Stimulated activated CD8-positive, alpha-beta memory T cell treated with anti-CD3 and anti-CD28 coated beads, Interleukin-15, amount 100 ng/mL, for 48 hours (primary cell): ENCODE measurements around the gene PADI3.
A peak's percentile ranks its signal among the peaks of the same experiment; 100 is the strongest.

Experiments used
- DNase-seq, 2 donors: peaks; one replicate each; pipeline ENCODE4 v3.0.0-alpha.2; 2020; ENCODE audit warnings: low read depth in 2 of 2

The PADI3 gene

DNA sequence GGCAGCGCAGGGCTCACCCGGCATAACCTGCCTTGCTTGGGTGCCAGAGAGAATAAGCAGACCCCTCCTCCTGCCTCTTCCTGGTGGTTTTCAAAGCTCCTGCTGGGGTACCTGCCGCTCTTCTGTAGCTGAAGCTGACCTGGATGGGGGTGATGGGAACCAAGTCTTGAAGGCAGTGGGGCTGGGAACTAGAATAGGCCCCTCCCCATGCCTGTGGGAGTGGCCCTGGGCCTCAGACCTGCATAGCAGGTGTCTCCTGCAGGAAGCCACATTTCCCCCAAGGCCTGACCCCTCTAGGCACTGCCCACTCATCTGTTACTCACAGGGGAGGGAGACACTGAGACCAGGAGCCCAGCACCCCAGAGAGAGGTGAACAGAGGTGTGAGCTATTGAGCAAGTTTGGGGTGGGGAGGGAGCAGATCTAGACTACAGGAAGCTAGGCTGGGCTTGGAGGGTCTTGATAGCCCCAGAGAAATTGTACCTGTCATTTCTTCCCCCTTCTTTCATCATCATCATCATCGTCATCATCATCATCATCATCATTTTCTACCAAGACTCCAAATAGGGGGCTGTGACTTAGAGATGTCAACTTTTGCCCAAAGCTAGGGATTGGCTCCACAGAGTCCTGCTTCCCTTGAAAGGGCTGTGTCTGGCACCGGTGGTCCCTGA is 33.9 kb upstream of the PADI3 start:
- DNase-seq = no peak

DNA sequence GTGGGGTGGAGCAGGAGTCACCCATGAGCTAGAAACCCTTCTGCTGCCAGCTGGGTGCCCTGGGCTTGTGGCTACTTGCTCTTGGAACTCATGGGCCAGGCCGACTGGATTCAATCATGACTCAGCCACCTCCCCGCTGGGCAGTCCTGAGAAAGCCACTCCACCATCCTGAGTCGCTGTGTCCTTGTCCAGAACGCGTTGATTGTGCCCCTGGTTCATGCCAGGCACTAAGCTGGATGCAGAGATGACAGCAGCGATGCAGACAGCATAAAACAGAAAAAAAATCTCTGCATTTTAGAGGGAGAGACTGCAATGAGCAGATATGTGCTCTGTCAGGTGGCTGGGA is 33.4 kb upstream of the PADI3 start:
- no peak for DNase-seq

DNA sequence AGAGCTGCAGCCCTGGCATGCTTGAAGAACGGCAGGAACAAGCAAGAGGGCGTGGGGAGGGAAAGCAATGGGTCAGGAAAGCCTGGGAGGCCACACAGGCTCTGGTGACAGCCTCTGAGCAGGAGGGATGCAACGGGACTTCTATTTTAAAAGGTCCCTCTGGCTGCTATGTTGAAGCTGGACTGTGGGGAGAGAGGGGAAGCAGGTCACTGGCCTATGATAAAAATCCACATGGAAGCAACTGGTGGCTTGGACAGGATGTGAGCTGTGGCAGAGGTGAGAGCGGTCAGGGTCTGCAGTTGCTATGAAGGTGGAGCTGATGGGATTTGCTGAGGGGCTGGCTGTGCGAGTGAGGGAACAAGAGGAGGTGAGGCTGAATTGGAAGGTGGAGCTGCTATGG is 32.8 kb upstream of the PADI3 start:
- no peak for DNase-seq

DNA sequence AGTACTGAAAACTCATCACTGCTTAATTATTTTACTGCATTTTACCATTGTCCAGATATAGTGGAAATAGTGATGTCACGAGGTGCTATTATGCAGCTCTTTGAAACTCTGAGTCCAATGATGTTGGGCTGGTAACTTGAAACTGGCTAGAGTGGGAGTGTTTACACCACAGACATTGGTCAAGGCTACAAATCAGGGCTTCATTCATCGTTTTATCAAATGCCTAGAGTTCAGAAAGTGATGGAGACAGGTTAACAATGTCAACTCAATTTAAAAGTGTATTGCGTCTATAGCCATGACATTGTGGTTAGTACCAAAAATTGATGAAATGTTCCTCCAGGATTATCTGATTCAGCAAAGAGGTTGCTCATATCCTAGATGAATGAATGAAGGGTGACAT is 31.3 kb upstream of the PADI3 start:
- DNase-seq = no peak

DNA sequence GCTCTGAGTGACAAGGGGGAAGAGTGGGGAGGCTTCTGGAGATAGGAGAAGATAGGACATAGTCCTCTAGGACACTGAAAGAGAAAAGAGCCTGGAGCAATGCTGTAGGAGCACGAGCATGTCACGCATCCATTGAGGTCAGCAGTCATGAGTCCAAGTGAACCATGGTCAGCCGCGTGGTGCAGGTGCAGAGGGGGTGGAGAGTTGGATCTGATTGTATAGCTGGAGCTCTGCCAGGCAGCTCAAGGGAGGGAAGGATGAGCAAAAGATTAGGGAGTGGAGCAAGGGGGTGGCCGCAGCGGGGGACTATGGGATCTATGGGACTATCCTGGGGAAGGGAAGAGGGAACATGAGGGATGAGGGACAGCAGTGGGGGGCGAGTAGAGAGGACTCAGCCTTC is 30.0 kb upstream of the PADI3 start:
- DNase-seq = no peak

DNA sequence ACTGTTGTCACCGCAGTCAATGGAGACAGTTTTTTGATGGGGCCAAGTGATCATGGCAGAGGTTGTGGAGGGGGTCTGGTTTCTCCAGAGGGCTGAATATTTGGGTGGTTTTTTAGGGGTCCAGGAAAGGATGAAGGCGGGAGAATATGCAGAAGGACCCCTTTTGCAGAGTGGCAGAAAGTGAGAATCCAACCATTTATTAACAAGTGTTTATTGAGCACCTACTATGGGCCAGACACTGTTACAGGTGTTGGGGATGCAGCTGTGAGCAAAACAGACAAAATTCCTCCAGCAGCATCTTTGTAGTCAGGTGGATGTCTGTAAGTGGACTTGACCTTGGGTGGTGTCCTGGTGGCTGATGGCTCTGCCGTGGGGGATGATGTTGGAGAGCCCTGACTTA is 28.6 kb upstream of the PADI3 start:
- no peak for DNase-seq

DNA sequence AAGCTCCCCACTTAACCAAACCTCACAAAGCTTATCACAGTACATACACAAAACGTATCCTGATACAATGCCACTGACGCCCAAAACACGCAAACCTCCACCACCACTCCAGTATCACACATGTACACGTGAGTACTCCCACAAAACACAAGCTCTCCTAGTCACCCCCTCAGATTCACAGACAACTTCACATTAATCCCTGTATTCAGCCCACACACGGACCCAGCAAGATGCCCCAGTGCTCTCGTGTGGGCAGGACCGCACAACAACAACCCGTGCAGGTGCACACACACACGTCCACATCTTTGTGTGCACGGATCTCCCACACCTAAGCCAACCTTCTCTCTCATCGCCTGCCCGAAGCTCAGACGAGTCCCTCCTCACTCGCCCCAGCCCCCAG is 26.3 kb upstream of the PADI3 start:
- no peak for DNase-seq

DNA sequence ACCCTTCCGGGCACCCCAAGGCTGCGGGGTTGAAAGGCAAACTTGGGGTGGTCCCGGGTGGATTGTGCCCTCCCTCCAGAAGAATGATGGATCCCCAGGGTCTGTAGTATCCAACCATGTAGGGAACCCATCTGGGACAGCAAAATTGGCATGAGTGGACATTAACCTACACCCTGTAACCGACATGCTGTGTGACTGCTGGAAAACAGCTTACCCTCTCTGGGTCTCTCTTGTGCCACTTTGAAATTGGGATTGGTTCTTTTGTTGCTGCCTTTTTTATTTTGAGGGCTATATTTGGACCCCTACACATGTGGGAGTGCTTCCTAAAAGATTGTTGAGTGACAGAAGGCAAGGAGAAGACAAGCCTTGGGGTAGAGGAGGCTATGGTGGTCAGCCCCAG is 24.5 kb upstream of the PADI3 start:
- no peak for DNase-seq

DNA sequence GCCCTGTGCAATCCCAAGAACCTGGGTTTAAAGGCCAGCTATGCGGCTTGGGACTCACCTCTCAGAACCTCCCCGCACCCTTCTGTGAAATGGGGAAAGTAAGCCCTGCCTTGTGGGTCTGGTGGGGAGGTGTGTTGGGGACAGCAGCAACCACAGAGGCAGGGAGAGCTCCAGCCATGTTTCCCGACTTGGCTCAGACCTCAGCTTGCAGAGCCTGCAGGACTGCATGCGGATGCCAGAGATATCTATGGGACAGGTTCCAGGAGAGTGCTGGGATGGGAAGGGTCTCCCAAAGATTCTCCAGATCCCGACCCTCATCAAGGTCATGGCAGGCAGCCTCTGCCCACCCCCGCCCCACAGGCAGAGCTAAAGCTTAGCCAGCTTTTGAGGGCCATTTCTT is 23.8 kb upstream of the PADI3 start:
- DNase-seq = no peak

DNA sequence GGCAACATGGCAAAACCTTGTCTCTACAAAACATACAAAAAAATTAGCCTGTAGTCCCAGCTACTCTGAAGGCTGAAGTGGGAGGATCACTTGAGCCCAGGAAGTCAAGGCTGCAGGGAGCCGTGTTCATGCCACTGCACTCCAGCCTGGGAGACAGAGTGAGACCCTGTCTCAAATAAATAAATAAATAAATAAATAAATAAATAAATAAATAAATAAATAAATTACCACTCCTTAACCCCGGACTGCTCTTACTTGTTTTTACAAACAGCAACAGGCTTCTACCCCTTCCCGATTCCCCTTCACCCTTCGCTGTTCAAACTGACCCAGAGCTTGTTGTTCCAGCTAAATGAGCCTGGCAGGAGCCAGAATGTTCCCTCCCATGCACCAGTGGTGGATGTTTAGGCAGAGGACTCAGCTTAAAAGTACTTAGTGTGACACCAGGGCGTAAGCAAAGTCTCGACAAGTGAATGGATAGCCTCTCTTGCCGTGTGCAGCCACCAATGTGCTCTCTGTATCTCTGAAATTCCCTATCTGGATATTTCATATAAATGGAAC is 21.5 kb upstream of the PADI3 start:
- no peak for DNase-seq

DNA sequence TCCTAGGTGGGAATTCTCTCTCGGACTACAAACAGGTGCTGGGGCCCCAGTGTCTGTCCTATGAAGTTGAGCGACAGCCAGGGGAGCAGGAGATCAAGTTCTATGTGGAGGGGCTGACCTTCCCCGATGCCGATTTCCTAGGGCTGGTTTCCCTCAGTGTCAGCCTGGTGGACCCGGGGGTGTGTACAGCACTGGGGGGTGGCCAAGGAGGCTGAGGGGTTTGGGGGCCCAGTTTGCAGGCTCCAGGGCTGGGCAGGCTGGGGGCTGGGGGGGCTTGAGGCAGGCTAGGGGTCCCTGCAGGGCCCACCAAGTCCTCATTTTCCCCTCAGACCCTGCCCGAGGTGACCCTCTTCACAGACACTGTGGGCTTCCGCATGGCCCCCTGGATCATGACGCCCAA is 20.3 kb upstream of the PADI3 start:
- DNase-seq = no peak

DNA sequence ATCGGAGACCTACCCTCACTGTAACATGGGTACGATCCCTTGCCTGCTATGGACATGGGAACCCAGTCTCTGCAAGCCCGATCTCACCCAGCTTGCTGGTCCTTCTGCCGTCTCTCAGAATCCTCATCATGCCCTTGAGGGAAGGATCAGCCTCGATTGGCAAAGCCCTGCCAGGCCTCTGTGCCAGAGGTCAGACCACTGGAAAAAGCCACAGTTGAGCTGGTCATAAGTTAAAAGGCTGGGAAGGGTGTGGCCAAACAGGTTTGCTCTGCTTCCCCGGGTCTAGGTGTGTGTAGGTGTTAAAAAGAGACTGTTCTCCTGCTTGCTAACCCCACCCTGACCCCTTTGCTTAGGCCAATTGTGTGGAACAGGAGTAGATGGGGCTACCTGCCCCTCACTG is 19.5 kb upstream of the PADI3 start:
- no peak for DNase-seq

DNA sequence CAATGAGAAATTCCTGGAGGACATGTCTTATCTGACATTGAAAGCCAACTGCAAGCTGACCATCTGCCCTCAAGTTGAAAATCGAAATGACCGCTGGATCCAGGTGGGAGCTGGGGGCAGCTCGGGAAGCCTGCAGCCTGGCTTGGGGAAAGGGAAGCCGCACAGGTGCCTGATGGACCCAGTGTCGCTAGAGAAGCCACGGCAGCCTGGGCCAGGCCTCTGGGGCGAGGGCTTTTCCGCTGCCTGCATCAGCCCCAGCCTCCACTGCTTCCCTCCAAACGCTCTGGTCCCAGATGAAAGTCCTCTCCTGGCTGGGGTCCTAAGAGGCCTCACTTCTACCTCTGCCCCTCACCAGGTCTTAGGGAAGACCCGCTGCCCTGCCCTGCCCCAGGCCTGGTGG is 18.8 kb upstream of the PADI3 start:
- DNase-seq = no peak

DNA sequence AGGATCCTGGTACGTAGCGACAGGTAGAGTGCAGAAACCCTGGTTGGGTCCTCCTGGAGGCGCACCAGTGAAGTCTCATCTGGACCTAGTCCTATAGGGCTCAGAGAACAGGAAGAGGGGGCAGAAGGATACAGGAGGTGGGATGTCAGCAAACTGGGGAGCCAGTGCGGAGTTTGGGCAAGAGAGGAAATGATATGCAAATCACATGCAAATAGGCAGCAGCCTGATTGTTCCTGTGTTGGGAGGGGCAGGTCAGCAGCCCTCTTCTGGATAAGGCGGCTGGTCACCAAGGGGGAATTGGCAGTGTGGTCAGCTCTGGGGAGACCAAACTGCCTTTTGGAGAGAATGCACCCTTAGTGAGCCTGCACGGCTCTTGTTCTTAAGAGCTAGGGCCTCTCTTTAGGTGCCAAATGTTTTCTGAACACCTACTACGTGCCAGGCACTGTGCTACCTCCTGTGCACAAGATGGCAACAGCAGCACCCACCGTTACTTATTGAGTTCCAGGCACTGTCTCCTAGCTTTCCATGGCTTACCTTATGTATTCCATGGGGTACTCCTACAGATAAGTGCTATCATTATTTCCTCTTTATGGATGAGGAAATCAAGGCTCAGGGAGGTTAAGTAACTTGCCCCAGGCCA is 18.1 kb upstream of the PADI3 start:
- no peak for DNase-seq

DNA sequence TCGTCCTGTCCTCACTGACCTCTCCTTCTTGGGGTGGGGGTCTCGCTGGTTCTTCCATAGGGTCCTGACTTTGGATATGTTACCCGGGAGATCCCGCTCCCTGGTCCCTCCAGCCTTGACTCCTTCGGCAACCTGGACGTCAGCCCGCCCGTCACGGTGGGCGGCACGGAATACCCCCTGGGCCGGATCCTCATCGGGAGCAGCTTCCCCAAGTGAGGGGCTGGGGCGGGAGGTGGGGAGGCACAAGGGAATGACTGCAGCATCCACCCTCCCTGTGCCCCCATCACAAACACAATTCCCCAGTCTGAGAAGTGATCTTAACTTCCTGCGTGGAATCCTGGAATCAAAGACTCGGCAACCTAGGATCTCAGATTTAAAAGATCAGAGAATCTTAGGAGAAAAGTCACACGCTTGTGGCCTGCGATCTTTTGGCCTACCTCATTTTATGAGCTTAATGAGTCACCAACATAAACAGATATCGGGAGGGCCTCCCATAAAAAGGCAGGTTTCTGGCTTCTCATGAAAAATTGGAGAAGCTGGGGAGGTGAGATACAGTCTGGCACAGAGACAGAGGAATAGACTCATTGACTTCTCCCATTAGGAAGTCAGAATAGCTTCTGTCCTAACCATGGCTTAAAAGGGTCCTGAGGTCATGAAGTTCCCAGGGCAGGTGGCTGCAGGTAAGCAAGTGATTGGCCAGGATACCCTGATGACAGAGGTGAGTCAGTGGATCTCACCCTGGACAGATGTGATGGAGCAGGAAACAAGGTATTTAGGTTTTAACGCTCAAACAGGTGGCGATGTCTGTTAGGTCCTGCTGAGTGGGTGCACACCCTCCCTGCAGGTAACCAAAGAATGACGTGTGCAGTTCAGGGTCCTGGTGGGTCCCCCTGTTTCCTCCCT is 15.9 kb upstream of the PADI3 start:
- DNase-seq = no peak

DNA sequence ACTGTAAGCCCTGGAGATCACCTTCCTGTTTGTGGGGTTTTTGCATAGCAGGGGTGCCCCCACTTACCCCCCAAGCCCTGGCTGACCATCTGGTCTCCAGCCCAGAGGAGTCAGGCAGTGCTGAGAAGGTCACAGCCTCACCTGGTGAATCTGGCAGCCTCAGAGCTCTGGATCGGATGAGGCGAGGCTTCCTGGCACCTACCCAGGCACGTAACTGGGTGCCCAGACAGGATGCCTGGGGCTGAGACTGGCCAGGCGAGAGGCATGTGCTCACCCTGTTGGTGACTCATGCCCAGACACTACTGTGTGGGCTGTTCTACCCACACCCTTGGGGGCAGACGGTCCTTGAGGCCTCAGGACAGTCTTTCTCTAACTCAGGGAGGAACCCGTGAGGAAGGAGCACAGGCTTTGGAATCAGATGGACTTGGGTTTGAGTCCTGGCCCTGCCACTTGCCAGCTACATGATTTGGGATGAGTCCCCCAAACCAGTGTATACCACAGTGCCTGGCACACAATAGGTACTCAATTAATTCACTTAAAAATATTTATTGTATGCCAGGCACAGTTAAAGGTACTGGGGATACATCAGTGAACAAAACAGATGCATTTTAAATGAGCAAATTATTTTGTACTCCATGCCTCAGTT is 15.1 kb upstream of the PADI3 start:
- no peak for DNase-seq

DNA sequence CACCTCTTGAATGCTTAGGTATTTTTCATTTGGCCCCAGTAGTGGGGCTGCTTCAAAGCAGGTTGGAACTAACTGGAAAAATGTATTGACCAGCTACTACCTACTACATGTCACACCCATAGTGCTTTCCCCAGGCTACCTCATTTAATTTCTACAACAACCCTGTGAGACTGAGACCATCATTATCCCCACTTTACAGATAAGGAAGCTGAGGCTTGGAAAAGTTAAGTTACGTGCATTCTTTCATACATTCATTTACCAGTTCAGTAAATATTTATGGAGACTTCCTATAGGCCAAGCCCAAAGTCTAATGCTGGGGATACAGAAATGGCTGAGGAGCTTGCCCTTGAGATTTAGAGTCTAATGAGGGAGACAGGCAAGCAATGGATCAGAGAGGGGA is 14.5 kb upstream of the PADI3 start:
- no peak for DNase-seq

DNA sequence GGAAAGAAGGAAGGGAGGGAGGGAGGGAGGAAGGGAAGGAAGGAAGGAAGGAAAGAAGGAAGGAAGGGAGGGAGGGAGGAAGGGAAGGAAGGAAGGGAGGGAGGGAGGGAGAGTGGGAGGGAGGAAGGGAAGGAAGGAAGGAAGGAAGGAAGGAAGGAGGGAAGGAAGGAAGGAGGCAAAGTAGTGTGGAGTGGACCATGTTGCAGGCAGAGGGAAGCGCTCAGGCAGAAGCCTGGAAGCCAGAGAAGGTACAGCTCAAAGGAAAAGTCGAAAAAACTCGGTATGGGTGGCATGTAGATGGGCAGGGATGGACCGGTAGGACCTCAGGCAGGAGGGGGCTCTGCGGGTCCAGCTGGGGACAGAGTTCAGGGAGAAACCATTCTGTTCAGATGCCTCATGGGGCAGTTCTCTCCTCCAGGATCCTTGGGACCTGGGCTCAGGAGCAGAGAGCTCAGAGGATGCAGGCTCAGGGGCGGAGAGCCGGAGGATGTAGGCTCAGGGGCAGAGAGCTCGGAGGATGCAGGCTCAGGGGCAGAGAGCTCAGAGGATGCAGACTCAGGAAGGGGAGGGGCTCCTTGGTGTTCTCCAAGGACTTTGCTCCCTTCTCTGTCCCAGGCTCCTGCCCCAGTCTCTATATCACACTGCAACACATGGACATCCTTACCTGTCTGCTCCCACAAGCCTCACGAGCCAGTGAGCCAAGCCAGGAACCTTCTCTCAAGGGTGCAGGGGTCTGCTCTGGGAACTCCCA is 13.6 kb upstream of the PADI3 start:
- no peak for DNase-seq

DNA sequence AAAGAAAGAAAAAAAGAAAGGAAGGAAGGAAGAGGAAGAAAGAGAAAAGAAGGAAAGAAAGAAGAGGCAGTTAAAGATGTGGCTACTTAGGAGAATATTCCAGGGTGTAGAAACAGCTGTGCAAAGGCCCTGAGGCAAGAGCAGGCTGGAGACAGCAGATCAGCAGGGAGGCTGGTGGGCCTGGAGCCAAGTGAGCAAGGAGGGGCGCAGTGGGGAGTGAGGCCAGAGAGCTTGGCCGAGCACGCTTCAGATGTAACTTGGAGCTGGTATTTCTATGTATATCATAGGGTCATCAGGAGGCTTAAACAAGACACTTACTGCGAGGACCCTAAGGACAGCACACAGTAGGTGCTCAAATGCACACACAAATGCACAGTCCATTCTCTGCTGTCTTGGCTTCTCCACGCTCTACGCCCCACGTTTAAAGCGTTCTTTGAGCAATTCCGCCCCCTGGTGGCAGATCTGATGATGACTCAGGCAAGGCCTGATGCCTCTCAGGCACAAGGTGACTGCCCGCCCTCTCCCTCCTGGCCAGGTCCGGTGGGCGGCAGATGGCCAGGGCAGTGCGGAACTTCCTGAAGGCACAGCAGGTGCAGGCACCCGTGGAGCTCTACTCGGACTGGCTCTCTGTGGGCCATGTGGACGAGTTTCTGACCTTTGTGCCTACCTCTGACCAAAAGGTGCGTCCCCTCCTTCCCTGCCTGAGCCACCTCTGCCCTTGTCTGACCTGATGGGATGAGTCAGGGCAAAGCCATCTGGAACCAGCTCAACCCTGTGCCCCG is 11.9 kb upstream of the PADI3 start:
- DNase-seq = peak; percentile 64

DNA sequence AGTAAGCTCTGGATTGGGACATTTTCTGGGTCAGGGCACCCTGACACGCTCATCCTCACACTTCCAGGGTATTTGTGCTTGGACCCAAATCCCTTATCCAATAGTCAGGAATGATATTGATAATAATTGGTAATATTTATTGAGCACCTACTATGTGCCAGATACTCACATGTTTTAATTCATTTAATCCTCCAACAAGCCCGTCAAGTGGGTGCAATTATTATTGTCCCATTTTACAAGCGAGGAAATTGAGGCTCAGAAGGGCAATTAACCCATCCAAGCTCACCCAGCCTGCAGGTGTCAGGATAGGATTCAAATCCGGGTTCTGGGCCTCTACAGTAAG is 11.4 kb upstream of the PADI3 start:
- DNase-seq = no peak

DNA sequence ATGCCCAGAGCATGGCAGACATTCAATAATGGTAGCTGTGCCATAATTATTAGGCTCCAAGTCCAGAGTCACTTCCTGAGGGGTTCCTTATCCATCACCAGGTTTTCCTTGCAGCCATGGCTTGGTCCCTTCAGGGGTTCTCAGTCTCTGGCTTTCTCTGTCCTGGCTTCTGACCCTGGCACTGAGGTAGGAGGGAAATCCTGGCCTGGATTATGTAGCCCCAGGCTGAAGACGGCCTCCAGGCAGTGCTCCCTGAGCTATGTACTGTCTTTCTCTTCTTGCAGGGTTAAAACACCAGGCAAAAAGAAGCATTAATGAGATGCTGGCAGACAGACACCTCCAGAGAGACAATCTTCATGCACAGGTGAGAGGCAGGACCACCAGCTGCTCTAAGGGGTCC is 9.5 kb upstream of the PADI3 start:
- DNase-seq = peak in 1 of 2 donors; percentile 8
